HT1080 (cell line): ENCODE data around the gene IFNW1. TPM values are rescaled to one million over a fixed set of nuclear protein-coding genes. Genes with fewer than 3 reads are reported as not detected.
A peak's percentile ranks its signal among the peaks of the same experiment; 100 is the strongest.
"Not testable (repeated sequence)": the region's sequence is repeated elsewhere in the genome, so short reads cannot be mapped to it uniquely, and the experiment has no call there.

Experiments used
- DNase-seq: peaks from one replicate; pipeline ENCODE4 v3.0.0-alpha.2; 2015; ENCODE audit warnings: low read depth
- polyA plus RNA-seq, 2 experiments: library from polyadenylated mRNA; depleted of rRNA; stranded (reverse); fragments of >200 nt; gene quantifications; 2 replicates each; pipeline ENCODE4 v1.2.3, GENCODE V29; 2015
- total RNA-seq: library from RNA; depleted of rRNA; stranded (reverse); fragments of >200 nt; shearing (Covaris generic); gene quantifications from 2 replicates; pipeline ENCODE4 v1.2.3, GENCODE V29; 2014; rRNA removed

Gene IFNW1
- total RNA-seq: not detected in 2 replicates
- polyA plus RNA-seq (2015; cell fraction: cytosol; rRNA removed): not detected in 2 replicates
- not detected in 2 replicates for polyA plus RNA-seq (2015; cell fraction: nucleus; rRNA removed)

DNA sequence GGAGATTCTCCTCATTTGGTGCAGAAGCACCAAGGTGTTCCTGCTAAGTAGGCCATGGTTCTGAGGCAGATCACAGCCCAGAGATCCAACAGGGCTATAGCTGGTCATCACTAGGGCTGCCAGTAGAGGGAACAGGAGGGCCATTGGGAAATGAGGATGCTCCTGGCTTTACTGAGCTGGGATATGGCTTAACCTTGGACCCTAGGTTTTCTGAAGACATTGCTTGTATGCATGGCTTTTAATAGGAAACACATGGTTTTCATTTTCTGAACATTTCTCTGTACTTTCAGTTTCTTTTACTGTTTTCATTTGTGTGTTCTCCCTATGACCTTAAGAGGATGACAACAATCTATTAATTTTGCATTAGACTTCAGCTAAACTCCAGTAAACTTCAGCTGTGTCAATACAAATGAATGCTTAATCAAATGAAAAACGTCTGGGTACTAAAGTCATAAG is at the start of gene IFNW1:
Gene IFNW1 (minus strand): TSS at position 406 of the 456 bp plus-strand sequence. CDS start 262 bp downstream, at position 144.
- no peak for DNase-seq

GRCh38 chr9:21187487-21187886 is 45.9 kb upstream of the IFNW1 start, which contains the start of gene IFNA4:
TSS of gene IFNA4 (minus strand) at chr9:21187587. CDS start at chr9:21187531, 56 bp downstream.
- not testable (repeated sequence) for DNase-seq

DNA sequence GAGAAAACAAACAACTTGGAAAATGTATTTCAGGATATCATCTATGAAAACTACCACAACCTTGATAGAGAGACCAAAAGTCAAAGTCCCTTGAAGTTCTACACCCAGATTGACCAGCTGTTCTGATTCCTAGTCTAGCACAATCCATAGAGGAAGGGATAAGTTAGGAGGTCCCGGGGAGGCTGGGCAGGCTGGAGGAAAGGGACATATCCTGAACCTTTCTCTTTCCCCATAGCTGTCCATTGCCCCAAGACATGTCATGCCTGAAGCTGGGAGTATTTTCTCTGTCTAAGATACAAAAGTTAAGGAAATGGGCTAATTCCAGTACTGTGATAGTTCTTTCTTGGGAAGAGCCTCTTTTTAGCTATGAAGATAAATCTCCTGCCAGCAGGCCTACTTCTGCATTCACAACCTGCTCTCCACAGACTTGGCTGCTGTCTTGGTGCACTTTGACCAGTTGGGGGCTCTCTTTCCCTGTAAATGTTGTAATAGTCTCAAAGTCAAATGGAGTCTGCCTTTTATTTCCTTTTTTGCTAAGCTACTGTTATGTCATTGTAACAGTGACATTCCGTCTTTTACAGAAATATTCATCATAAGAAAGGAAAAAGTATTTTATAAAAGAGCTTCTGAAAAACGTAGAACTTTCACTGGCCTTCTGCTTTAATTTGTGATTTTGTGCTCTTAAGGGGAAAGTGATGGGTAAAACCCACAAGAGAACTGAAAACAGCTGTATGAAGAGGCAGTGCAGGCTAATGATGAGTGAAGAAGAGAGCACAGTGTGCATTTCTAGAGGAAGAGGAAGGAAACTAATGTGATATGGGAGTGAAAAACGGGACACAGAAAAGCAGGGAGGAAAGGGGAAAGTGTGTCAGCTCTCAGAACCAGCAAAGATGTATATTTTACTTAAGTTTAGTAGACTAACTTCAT is 41.4 kb upstream of the IFNW1 start:
- DNase-seq: peak; percentile 28

DNA sequence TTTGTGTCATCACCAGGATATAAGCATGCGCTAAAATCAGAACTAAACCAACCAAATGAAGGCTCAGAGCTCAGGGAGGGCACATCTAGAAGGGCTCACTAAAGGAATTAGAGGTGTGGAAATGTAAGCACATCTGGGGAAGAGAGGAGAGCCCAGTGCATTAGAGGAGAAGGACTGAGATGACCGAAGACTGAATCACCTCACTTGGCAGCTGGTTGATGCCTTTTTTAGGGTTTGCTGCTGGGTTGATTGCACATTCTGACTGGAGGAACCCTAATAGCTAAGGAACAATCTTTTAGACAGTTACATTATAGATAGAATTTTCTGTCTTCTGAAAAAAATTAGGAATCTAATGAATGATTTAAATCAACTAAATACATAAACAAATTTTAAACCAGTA is 33.0 kb upstream of the IFNW1 start:
- DNase-seq: peak; percentile 28

- DNase-seq: no peak
These were observed 30.5 kb upstream of the IFNW1 start for GRCh38 chr9:21172156-21172555.

DNA sequence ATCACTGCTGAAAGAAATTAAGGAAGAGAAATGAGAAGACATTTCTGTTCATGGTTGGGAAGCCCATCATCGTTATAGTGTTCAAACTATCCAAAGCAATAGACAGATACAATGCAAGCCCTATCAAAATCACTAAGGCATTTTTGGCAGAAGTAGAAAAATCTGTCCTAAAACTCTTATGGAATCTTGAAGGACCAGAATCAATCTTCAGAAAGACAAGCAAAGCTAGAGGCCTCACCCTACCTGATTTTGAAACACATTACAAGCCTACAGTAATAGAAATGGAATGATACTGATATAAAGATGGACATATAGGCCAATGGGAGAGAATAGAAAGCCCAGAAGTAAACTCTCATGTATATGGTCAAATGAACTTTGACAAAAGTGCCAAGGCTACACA is 29.7 kb upstream of the IFNW1 start:
- DNase-seq: no peak

DNA sequence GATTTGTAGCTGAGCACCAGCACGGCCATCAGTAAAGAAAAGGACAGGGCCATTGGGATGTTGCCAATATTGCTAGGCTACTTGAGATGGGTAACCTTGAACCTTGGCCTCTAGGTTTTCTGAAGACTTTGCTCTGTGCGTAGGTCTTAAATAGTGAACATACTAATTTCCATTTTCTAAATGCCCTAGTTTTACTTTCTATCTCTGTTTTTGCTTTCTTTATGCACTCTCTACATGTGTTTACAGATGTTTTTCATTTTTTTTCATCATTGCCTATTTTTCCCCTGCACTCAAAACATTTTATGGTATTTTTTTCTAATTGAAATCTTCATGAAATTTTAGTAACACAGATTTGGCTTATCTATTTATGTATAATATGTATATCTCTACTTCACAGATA is 24.9 kb upstream of the IFNW1 start, which contains the start of gene IFNA21:
Gene IFNA21 (minus strand): TSS at position 101 of the 400 bp plus-strand sequence. CDS start 48 bp downstream, at position 53.
- DNase-seq: not testable (repeated sequence)

- DNase-seq: no peak
These were observed 23.9 kb upstream of the IFNW1 start for GRCh38 chr9:21165516-21165915.

GRCh38 chr9:21160178-21160577 is 18.5 kb upstream of the IFNW1 start:
- DNase-seq: peak; percentile 84

- peak; percentile 59 for DNase-seq
These were observed 13.9 kb upstream of the IFNW1 start for GRCh38 chr9:21155501-21155900.

DNA sequence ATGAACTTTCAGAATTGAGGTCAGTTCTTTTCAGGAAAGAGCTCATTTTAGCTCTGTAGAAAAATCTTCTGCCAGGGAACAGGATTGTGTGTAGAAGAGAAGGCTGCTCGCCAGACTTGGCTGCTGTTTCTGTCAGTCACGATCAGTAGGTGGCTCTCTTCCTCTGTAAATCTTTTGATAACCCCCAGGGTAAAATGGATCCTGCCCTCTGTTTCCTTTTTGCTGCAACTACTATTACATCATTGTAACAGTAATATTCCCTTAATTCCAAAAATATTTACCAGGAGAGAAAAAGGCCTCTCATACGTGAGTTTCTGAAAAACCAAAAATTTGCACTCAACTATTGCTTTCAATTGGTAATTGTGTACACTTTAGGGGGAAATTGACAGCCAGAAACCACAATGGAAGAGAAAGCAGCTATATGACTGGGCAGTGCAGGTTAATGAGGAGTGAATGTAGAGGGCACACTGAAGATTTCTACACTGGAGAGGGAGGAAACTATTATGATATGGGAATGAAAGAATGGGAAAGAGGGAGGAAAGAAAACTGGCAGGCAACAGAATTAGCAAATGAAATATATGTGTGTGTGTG is 12.5 kb upstream of the IFNW1 start:
- peak; percentile 76 for DNase-seq

DNA sequence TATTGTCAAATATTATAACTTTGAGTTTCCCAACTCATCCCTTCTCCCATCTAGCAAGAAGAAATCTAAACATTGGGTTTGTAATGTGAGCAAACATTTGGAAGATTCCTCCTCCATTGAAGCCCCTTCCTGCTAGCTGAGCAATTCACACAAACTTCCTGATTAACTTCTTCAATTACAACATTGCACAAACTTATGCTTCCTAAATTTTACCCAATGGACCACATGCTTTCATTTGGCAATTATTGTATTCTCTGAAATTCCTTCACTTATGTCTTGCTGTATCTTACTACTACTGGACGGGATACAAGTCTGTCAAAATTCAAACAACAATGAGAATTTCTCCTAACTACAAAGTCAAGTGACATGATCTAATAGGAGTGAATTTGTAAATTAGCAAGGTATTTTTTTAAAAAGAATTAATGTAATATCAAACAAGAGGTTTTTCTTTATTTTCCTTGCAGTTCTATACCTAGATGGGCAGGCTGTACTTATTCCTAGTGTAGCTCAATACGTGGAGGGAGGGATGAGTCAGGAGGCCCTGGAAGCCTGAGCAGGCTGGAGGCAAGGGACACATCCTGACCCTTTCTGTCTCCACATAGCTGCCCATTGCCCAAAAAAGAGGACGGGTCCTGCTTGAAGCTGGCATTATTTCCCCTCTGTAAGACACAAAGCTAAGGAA is 11.8 kb upstream of the IFNW1 start:
- DNase-seq: peak; percentile 65

DNA sequence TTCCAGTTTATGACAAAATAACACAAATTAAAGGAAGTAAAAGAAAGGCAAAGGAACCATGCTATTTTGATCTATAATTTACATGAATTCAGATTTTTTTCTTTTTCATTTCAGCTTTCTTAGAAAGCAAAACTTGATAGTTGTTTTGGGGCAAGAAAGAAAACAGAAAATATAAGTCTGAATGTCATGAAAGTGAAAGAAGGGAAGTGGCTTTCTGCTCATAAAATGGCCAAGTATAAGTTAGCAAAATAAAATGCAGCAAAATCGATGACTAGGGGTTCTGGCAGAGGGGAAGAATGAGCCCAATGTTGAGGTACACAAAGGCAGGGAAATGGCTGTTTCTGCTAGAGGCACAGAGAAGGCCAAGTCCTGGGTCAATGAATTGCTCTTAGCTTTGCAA is 3.0 kb upstream of the IFNW1 start:
- DNase-seq: no peak

DNA sequence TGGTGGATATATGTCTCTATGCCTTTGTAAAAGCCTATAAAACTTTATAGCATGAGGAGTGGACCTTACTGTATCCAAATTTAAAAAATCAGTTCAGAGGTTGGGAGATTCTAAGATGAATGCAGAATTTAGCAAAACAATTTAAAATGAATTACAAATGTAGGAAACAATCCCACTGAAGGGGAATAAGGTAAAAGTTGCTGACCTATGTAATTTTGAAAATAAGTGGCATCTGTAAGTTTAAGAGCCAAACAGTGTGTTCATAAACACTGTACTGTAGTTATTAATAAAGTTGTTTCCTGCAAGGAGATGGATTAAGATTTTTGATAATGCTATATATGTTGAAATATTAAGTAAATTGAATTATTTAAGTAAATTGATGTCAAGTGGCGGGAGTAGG is 4.6 kb downstream of the IFNW1 start:
- no peak for DNase-seq

DNA sequence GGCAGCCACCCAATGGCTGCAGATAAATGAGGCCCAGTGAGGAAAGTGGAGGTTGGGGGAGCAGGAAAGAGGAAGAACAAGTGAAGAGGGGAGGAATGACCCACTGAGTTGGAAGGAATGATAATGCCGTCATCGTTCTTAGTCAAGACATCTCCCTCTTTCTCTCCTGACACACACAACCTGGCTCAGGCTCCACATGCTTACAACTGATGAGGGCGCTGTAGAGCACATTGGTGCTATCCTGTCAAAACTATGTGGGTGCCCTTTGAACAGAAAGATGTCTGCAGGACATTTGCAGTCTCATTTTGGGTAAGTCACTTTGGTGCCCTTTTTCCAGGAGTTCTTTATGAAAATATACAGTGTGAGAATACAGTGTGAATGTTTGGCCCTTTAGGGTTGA is 5.9 kb downstream of the IFNW1 start:
- no peak for DNase-seq

GRCh38 chr9:21128186-21128585 is 13.4 kb downstream of the IFNW1 start:
- not testable (repeated sequence) for DNase-seq

- DNase-seq: no peak
These were observed 19.9 kb downstream of the IFNW1 start for GRCh38 chr9:21121595-21122251.

- no peak for DNase-seq
These were observed 20.6 kb downstream of the IFNW1 start for GRCh38 chr9:21121079-21121478.

- no peak for DNase-seq
These were observed 22.4 kb downstream of the IFNW1 start for GRCh38 chr9:21119093-21119770.

GRCh38 chr9:21114311-21114710 is 27.3 kb downstream of the IFNW1 start:
- no peak for DNase-seq
